Kidney epithelial cell (primary cell): ENCODE results near the gene INPP5A. TPM values are rescaled to one million over a fixed set of nuclear protein-coding genes. Genes with fewer than 3 reads are reported as not detected.

Experiments used
- DNase-seq: peaks from one replicate; pipeline ENCODE4 v3.0.0-alpha.2; 2010; ENCODE audit warnings: low read depth
- H3K27me3 ChIP-seq: 2 replicates; pipeline ENCODE4 v1.6.0; 2011; ENCODE audit warnings: low read length; ENCODE audit not compliant: control insufficient read depth, insufficient read depth
- H3K36me3 ChIP-seq: 2 replicates; pipeline ENCODE4 v1.5.1; 2011; ENCODE audit warnings: low read length; ENCODE audit not compliant: control insufficient read depth, insufficient read depth
- H3K4me3 ChIP-seq: 2 replicates; pipeline ENCODE4 v1.5.1; 2011; ENCODE audit warnings: low read depth, mild to moderate bottlenecking, control low read depth, low read length
- total RNA-seq: library from RNA; depleted of rRNA; stranded (reverse); fragments of >200 nt; gene quantifications from 2 replicates; pipeline ENCODE4 v1.2.3, GENCODE V29; 2015
- TF ChIP-seq, protein P1 (sequence below): IDR thresholded peaks from 2 replicates; pipeline ENCODE4 v1.5.1; 2011; ENCODE audit warnings: mild to moderate bottlenecking, moderate library complexity, low read length, control low read depth, inconsistent platforms; ENCODE audit not compliant: insufficient read depth, poor library complexity, severe bottlenecking

Gene INPP5A
- total RNA-seq, 1 donor from 2014 or later: 45.1 TPM

DNA sequence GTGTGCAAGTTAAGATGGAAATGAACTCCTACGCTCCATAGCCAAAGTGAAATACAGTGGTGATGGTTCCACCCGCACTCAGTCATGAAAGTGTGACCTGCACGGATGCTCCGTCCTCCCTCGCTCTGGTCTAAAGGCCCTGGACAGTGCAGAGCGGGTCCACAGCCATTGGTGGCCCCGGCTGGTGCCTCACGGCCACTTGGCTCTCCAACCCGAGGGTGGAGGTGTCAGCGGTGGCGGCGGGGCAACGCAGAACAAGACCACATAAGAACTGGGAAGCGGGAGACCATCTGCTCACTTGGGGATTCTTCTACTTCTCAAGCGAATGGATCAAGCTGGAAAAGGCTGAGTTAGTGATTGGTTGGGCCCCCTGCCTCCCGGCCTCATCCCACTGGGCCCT, 187.6 kb downstream of the INPP5A start:
- no peak for DNase-seq
- Histone ChIP-seq H3K27me3 (no peaks in the 10 kb centered on the region), H3K36me3 (no peaks in the 10 kb centered on the region), H3K4me3 (no peak overlapping the region)
- TF ChIP-seq, protein P1, sequence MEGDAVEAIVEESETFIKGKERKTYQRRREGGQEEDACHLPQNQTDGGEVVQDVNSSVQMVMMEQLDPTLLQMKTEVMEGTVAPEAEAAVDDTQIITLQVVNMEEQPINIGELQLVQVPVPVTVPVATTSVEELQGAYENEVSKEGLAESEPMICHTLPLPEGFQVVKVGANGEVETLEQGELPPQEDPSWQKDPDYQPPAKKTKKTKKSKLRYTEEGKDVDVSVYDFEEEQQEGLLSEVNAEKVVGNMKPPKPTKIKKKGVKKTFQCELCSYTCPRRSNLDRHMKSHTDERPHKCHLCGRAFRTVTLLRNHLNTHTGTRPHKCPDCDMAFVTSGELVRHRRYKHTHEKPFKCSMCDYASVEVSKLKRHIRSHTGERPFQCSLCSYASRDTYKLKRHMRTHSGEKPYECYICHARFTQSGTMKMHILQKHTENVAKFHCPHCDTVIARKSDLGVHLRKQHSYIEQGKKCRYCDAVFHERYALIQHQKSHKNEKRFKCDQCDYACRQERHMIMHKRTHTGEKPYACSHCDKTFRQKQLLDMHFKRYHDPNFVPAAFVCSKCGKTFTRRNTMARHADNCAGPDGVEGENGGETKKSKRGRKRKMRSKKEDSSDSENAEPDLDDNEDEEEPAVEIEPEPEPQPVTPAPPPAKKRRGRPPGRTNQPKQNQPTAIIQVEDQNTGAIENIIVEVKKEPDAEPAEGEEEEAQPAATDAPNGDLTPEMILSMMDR: no peak

DNA sequence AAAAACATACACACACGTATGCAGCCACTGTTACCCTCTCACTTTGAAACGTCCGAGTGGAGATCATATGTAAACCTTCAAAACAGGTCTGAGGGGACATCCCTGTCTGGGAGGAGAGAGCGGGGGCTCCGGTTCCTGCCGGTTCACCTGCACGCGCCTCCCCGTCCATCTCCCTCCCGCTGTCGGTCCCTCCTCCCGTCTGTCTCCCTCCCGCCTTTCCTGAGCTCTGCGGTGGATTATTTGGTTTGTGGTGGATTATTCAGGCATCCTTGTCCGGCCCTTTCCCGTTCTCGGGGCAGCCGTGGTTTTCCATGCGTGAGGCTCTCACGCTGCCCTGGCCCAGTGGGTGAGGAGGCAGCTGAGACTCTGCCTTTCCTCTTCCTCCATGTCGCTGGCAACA, 188.6 kb downstream of the INPP5A start:
- Histone ChIP-seq H3K36me3 (no peaks in the 10 kb centered on the region), H3K27me3 (no peaks in the 10 kb centered on the region), H3K4me3 (no peak overlapping the region)
- no peak for DNase-seq
- TF ChIP-seq, protein P1: no peak

GRCh38 chr10:132726951-132727350, 189.4 kb downstream of the INPP5A start:
- TF ChIP-seq, protein P1: no peak
- H3K27me3 ChIP-seq: no peaks in the 10 kb centered on the region
- no peaks in the 10 kb centered on the region for H3K36me3 ChIP-seq
- H3K4me3 ChIP-seq: no peak overlapping the region
- DNase-seq: no peak

- Histone ChIP-seq H3K36me3 (no peaks in the 10 kb centered on the region), H3K4me3 (no peak overlapping the region), H3K27me3 (no peaks in the 10 kb centered on the region)
- TF ChIP-seq, protein P1: no peak
- no peak for DNase-seq
Observed at GRCh38 chr10:132727411-132727810, 189.8 kb downstream of the INPP5A start.

DNA sequence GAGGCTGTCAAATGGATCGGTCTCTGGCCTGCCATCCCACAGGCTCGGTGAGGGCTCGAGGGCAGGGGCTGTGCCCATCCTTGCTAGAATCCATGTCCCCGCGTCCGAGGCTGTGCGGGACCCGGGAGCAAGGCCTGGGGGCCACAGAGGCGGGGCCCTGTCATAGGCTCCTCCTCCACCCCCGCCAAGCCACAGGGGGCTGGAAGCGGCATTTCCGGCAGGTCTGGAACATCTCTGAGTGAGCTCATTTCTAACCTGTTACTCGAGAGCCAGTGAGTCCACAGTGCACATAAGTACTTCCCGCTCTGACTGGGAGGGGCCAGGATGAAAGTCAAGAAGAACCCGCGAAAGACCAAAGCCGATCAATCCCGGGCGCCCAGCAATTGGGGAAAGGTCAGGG, 190.7 kb downstream of the INPP5A start:
- DNase-seq: no peak
- Histone ChIP-seq H3K4me3 (no peak overlapping the region), H3K36me3 (no peaks in the 10 kb centered on the region), H3K27me3 (no peaks in the 10 kb centered on the region)
- TF ChIP-seq, protein P1: no peak

DNA sequence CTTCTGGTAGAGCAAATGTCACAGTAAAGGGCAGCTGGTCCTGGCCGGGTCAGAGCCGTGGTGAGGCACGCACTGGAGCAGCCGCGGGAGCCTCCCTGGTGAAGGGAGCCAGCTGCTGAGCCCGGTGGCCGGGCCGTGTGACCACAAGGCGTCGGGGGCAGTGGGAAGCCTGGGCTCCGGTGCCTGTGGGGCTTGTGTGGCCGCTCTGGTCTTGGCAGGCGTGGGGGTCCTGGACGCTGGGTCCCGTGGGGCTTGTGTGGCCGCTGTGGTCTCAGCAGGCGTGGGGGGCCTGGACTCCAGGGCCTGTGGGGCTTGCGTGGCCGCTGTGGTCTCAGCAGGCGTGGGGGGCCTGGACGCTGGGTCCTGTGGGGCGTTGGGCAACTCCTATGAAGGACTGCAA, 191.2 kb downstream of the INPP5A start:
- no peaks in the 10 kb centered on the region for H3K36me3 ChIP-seq
- DNase-seq: no peak
- no peak overlapping the region for H3K4me3 ChIP-seq
- TF ChIP-seq, protein P1: no peak
- no peaks in the 10 kb centered on the region for H3K27me3 ChIP-seq
